HL-60 (cell line): ENCODE results near the gene MAPKAPK3.

Experiments
- CTCF ChIP-seq: IDR thresholded peaks from one replicate; pipeline ENCODE4 v1.5.1; 2011; ENCODE audit warnings: low read length, control low read depth, inconsistent platforms; ENCODE audit not compliant: insufficient read depth
- GABPA ChIP-seq: IDR thresholded peaks from 2 replicates; pipeline ENCODE4 v1.6.1; 2012; ENCODE audit warnings: low read depth
- POLR2AphosphoS5 ChIP-seq: IDR thresholded peaks from 2 replicates; pipeline ENCODE4 v1.6.1; 2012; ENCODE audit warnings: low read depth
- REST ChIP-seq: IDR thresholded peaks from 2 replicates; pipeline ENCODE4 v1.6.1; 2012; ENCODE audit warnings: low read depth; ENCODE audit not compliant: insufficient replicate concordance
- SPI1 ChIP-seq: IDR thresholded peaks from 2 replicates; pipeline ENCODE4 v1.6.1; 2012; ENCODE audit warnings: low read depth, mild to moderate bottlenecking, borderline replicate concordance

GRCh38 chr3:50574444-50574831 lies 42.5 kb upstream of the MAPKAPK3 start:
- TF ChIP-seq CTCF (no peak), GABPA (no peak), POLR2AphosphoS5 (no peak), REST (no peak), SPI1 (no peak)
